Activated CD8-positive, alpha-beta memory T cell treated with anti-CD3 and anti-CD28 coated beads for 24 hours (primary cell): ENCODE results near the gene LEKR1.

ENCODE experiments used
- DNase-seq: peaks from one replicate; pipeline ENCODE4 v3.0.0-alpha.2; 2020

LEKR1 gene

DNA sequence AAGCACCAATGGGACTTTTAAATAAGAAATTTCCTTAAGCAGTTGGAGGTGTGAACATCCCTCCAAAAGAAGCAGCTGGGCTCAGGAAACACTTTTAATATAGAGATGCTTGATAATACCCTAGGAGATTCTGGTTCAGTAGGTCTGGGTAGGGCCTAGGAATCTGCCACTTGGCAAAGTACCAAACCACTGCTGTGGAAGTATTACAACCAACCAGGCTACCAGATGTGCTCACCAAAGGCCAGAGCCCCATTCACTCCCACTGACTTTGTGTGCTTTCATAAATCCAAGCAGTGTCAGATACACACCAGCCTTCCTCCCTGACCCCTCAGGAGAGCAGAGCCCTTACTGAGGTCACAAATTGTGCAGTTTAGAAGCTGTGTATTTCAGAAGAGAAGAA, 171.2 kb downstream of the LEKR1 start:
- no peak for DNase-seq

DNA sequence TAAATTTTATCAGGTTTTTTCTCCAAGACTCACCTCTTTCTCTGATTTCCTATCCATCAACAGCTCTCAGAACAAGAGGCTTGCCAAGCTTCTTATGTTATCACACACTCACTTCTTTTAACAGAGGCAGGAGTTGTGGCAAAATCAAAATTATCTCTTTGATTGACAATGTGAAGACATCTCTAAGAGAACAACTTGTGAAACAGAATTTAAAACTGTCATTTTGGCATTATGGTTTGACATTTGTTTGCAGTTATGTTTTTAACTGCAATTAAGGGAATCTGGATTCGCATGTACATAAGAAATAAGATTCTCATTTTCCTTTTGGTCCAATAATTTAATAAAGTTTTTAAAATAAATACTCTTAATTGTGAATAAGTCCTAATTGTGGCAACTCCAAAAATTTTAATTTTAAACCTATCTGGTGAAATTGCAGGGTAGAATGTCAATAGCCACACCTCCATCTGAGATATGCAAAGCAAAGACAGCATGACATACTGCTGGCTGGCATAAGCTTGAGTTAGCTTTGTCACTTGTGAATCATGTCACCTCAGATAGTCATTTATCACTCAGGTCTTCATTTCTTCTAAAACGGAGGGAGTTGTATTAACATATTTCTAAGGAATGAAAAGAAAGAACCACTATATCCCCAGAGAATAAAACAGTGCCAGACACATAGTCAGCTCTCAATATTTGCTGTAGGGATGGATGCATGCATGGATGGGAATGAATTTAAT, 175.2 kb downstream of the LEKR1 start:
- no peak for DNase-seq

DNA sequence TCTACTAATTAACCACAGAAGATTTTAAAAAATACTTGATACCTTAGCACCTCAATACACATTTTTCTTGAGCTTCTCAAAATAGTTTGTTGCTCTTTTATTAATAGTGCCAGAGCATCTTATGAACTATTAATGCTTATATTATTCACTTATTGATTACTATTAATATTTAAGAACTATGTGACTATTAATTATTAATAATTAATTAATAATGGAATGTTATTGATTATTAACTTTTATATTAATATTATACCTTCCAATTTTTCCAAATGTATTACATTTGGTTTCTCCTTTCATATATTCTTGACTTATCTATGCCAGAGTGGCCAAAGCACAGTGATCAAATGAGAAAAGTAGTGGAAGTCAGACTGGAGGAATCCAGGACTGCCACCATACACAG, 195.5 kb downstream of the LEKR1 start:
- no peak for DNase-seq

DNA sequence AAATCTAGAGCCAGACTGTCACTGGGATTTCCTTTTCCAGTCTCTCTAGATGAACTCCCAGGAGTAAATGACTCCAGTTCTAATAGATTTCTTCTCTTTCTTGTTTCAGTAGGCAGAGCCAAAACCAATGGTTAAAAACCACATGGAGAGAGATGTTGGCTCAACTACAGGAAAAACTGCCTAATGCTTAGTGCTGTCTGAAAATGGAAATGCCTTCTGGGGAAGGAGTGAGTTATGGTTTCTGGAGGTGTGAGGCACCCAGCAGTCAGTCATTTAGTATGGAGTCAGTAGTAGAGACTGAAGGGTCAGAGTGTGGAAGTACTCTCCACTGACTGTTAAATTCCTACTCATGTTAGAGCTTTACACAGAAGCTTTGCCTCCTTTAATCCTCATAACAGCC, 197.1 kb downstream of the LEKR1 start:
- DNase-seq = no peak

DNA sequence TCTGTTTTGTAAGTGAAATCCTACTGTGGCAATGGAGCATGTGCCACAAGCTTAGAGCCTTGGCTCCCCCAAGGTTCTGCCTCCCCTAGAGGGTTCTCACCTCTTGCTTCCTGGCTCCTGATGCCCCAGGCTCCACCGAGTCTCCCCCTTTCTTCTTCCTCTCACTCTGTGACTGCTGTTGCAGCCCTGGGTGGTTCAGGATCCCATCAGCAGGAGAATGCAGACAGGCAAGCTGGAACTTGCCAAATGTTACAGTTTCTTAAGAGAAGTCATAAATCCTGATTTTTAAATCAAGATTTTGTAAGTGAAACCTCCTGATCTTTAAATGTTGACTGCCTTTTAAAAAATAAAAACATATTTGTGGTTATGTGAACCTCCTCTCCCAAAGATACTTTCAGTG, 199.9 kb downstream of the LEKR1 start:
- DNase-seq = no peak

DNA sequence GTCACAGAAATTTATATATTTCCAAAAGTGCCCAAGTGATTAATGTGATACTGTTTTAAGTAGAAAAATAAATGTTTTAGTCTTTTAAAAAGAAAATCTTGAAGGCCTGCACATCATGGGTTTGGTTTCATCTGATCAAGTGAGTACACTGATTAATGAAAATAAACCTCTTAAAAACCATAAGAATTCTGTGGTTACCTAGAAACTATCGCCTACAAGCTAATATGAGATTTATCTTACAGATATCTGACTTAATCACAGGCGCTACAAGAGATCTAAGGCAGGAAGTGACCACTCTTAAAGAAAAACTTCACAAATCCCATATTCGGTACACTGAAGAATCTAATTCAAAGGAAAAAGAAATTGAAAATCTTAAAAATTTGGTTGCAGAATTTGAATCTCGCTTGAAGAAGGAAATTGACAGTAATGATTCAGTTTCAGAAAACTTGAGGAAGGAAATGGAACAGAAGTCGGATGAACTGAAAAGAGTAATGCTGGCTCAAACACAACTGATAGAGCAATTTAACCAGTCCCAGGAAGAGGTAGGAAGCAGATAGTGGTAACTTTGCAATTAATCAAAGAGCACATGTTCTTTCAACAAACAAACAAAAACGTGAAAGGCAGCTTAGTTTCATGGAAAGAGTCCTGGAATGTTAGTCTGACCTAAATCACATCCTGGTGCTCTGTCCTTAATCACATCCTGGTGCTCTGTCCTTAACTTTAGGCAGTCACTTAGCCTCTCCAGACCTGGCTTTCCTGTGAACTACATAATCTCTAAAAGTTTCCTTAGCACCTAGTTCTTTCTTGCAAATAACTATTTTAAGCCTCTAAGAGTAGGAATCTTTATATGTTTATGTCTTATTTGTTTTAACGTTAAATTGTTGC, 201.9 kb downstream of the LEKR1 start:
- no peak for DNase-seq

DNA sequence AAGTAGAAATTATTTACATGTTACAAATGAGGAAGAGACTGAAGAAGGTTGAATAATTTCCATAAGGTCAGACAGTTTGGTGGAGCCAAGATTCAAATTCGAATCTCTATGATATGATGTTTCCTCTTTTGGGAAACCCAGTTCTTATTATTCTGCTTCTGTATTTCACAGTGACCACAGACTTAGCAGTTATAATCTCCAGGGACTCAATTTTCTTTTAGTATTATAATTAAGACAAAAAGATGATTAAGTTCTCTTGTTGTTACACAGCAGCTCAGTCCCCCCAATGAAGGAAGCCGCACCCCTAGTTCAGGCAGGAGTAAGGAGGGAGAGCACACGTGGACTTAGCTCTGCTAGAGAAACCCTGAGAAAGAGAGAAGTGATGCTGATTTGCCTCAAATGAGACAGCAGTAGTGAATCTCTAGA, 203.2 kb downstream of the LEKR1 start:
- no peak for DNase-seq

DNA sequence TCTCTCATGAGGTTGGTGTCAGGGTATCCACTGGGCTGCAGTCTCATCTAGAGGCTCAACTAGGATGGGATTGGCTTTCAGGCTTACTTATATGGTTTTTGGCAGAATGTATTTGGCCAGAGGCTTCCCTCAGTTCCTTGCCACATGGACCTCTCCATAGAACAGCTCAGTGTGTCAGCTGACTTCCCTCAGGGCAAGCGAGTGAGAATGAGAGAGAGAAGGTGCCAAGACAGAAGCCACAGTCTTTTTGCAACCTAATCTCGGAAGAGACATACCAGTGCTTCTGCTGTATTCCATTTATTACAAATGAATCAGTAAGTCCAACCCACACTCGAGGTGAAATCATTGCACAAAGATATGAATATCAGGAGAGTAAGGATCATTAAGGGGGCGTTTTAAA, 204.6 kb downstream of the LEKR1 start:
- DNase-seq = no peak

DNA sequence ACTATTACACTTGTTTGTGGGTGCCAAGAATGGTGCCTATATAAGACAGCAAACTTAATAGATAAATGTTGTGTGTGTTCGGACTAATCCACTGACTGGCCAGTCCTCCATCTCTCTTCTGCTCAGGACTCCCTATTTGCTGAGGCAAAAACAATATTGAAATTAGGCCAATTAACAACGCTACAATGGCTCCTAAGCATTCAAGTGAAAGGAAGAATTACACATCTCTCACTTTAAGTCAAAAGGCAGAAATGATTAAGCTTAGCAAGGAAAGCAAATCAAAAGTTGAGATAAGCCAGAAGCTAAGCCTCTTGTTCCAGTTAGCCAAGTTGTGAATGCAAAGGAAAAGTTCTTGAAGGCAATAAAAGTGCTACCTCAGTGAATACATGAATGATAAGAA, 206.8 kb downstream of the LEKR1 start:
- no peak for DNase-seq

DNA sequence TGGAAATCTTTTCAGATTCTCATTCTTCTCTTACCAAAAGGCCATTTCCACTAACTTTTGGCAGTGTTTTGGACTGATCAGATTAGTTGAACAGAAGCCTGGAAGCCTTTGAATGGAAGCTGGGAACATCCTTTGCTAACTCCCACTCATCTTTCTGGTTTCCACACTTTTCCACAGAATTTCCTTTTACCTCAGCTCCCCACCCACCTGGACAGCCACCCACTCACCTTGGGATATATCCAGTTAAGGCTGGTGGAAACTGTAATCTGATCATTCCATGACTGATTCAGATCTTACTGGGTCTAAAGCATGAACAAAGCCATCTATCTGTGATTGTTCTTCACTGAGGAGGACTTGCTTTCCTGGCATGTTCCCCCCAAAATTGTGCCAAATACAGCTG, 214.3 kb downstream of the LEKR1 start:
- DNase-seq = no peak

DNA sequence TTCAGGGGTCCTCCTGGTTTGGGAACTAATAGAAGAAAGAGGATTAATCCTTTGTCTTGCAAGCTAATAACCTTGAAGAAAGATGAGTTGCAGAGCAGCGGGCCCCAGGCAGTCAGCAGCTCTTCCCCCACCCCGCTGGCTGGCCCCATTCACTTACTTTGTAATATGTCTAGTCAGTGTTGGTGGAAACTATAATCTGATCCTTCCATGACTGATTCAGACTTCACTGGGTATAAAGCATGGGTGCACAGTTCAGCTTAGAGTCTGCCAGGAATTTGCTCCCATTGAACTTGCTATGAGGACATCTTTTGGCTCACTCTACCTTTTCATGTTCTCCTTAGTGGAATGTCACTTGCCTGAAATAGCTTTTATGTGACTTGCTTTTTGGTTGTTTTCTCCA, 216.1 kb downstream of the LEKR1 start:
- DNase-seq = no peak

DNA sequence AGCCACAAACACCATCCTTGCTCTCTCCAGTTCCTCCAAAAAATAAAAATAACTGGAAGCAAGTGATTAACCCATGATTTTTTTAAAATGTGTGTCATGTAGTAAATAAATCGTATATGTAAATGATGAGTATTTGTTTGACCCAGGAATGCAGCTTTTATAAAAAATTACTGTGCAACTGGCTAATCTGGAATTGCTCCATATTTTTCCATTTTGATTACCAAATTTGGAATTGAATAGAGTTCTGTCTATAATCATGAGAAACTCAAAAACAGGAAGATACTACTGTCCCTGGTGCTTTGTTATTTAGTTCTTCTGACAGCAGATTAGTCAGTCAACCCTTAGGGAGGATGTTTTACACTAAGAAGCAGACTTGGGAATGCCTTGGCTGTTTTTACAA, 217.6 kb downstream of the LEKR1 start:
- DNase-seq = no peak

DNA sequence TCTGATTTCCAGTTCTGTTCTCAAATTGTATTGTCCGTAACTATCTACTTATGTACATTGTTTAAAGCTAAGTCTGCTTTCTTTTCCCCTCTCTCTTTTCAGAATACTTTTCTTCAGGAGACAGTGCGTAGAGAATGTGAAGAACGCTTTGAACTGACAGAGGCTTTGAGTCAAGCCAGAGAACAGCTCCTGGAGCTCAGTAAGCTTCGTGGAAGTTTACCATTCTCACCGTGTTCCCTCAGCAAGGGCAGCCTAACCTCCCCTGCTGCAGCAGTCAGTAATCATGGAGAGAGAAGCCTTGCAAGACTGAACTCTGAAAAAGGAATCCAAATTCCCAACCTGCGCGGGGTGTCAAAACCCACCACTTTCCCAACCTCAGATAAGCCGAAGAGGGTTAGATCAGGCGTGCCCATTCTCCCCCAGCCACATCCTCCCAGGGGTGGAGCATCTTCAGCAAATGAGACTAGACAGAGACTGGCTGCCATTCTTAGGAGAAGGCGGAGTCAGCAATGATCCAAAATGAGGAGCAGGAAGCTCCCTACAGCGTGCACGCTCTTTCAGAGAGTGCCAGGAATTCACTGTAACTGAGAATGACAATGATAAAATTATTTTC, 219.2 kb downstream of the LEKR1 start:
- DNase-seq = no peak

DNA sequence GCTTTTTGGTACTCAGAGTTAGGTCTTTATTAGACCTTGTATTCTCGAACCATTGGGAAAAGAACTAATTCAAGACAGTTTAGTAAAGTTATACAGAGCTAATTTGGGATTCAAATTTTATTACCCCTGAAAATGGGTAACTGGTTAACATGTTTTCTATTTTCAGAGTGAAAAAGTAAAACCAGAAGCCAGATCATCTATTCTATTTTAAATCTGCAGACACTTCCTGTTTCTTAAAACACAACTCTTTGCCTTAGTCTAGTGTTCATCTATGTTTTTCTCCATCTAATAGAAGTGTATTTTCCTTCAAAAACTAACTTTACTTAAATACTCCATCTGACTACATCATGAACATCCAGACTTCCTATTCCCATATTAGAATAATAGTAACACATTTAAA, 220.4 kb downstream of the LEKR1 start:
- DNase-seq = no peak

DNA sequence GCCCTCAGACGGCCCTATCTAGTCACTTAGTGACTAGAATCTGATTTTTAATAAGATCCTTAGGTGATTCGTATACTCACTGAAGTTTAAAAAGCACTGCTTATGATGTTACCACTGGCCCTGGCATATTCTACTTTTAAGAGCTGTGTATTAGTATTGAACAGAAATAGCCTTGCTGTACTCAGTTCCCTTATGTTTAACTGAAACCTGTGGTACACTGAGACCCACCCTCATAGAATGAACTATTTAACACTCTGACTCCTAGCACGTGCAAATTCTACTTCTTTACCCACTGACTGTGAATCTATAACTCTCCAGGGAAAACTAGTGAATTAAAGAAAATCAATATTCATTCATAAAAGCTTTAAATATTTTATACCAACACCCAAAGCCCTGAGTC, 224.9 kb downstream of the LEKR1 start:
- no peak for DNase-seq

DNA sequence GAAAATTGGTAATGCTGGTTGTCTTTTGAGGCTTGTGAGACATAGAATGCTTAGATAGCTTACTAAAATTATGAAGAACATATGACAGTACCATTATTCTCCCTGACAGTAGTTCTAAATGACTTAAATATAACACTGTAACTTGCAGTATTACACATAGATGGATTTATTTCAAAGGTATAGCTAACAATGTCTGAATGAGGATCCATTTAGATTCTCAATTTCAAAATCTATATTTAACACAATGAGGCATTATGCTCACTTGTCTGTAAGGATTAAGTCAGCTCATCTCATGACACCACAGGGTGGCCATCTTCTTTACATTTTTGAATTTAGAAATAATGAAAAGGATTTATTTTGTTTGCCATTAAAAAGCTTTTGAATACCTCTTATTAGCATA, 225.4 kb downstream of the LEKR1 start:
- DNase-seq = no peak

DNA sequence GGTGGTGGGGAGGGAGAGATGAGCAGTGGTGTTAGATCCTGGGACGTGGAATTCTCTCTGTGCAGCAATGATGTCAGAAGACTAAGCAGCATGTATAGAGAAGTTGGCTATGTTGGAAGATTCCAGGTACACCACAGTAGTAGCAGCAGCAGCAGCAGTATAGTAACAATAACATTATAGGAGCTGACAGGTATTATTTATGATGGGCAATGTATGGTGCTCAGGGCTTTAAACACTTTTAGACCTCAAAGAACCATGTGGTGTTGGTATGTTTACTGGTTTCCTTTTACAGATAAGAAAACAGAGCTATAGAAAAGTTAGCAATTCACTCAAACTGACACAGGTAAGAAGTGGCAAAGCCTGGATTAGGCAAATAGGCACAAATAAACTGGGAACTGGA, 229.9 kb downstream of the LEKR1 start:
- DNase-seq = no peak

DNA sequence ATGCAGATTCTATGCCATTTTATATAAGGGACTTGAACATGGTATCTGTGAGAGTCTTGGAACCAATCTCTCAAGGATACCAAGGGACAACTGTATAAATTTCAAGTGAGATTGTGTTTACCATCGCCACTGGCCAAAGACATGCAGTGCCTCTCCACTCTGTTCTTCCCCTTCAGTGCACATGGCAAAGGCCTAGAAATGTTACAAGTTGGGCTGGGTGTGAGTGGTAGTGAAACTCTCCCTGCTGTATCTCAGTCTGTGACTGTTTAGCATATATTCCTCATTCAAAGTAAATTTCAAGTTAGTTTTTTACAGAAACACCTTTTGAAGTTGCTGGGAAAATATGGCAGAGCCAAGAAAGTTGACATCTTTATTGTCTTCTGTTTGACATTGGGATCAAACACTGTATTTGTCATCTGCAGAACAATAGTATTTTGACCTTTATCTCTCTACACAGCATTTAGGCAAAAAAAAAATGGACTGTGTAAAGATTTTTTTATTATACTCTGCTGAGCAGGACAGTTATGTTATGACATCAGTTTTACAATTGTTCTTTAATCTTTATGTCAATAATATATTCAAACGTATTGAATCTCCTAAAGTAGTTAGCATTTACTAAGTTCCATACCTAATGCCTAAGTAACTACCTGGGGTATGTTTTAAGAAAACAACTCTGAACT, 232.4 kb downstream of the LEKR1 start:
- no peak for DNase-seq

DNA sequence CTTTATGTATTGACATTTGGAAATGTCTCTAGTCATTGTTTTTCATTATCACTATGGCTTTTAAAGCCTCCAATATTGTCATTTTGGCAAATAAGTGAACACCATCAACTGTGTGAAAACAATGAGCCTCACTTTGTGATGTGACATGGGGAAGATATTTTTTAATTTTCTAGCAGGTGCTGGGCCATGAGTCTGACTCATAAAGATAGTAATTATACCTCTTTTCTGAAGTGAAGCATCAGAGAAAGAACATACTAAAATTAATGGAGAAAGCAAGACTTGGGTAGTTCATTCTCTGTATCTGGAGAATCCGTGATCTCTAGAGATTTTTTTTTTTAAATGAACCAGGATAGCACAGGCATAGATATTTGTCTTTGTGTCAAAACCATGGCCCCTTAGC, 233.0 kb downstream of the LEKR1 start:
- DNase-seq = no peak

DNA sequence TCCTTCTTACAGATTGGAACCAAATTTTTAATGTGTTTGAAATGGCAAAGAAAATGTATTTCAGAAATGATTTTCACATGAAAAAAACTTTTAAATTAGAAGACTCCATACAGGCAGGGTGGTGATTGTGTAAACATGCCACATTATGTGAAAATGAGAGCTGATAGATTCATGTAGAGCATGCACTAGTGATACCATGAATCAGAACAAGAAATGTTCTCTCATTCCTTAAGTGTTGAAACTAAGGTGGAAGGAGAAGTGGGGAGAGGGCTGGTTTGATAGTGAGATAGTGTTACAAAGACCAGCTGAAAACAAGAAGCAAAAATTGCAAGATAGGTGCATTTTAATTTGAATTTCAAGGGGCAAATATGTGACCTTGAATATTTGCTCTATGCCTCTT, 233.5 kb downstream of the LEKR1 start:
- no peak for DNase-seq

DNA sequence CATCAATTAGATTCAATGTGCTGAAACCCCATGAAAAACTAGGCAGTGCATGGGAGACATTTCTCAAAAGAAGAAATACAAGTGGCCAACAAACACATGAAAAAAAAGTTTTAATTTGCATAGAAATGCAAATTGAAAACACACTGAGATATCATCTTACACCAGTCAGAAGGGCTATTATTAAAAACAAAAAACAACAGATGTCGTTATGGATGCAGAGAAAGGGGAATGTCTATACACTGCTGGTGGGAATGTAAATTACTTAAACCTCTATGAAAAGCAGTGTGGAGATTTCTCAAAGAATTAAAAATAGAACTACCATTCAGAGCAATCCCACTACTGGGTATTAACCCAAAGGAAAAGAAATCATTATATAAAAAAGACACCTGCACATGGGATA, 235.1 kb downstream of the LEKR1 start:
- DNase-seq = no peak

DNA sequence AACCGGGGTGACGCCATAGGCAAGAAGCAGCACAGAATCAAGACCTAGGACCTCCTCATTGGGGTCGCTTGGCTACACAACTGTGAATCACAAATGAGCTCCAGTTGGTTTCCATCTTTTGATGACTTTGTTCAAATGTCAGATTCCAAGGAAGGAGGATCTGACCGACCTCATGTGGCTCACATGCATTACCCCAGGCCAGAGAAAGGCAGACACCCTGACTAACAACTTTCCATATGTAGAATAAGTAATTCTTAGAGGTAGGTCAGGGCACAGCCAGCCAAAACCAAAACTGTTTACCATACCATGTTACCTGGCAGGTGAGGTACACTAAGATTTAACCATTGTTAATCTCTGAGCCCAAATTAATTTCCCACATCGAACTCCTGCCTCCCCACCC, 237.3 kb downstream of the LEKR1 start:
- no peak for DNase-seq

DNA sequence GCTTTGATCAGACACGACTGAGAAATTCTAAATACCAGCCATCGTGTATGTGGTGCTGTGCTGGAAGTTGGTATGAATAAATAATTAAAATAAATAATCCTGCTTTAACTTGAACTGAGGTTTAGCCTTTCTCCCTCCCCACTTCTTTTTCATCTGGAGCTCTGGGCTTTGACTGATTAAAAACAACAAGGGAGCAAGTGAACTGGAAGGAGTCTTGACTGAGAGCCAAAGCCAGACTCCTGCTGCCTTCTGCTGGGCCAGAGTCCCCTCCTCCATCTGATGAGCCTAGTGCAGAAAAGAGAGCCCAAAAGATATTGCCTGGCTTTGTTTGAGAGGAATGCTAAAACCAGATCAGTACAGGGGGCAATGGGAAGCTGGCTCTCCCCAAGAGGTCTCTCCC, 237.8 kb downstream of the LEKR1 start:
- no peak for DNase-seq

DNA sequence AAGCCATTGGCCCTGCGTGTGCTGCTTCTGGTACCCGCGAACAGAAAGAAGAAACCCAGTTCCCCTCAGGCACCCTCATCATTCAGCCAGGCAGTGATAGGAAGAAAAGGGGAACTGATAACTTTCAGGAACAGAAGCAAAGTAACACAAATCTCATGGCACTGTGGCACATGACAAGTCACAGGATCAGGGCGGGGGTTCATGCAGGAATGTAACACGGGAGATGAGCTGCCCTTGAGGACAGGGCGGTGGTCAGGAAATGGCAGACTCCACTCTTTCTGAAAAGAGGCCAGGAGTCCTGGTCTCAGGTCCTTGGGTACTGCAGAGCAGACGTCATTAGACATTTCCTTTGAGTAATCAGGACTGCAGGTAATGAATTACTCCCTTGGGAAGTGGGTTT, 238.2 kb downstream of the LEKR1 start:
- DNase-seq = no peak
